Retinal pigment epithelial cell (primary cell): ENCODE results near the gene ANAPC15.
"Not testable (repeated sequence)": the region's sequence is repeated elsewhere in the genome, so short reads cannot be mapped to it uniquely, and the experiment has no call there.

Source experiments
- DNase-seq: peaks from one replicate; pipeline ENCODE4 v3.0.0-alpha.2; 2010; ENCODE audit warnings: low read depth
- H3K4me3 ChIP-seq: 2 replicates; pipeline ENCODE4 v1.5.1; 2011; ENCODE audit warnings: mild to moderate bottlenecking, low read length, control low read depth, moderate library complexity
- CTCF ChIP-seq: conservative IDR thresholded peaks from 2 replicates; pipeline ENCODE4 v1.5.1; 2011; ENCODE audit warnings: low read depth, low read length, control low read depth, inconsistent platforms

The ANAPC15 gene

GRCh38 chr11:72136684-72137262 lies 24.3 kb upstream of the ANAPC15 start:
- DNase-seq, result no peak
- TF ChIP-seq CTCF, result no peak
- H3K4me3 ChIP-seq, result no peak overlapping the region

GRCh38 chr11:72135891-72136683 lies 23.6 kb upstream of the ANAPC15 start:
- TF ChIP-seq CTCF, result no peak
- no peak for DNase-seq
- H3K4me3 ChIP-seq, result no peak overlapping the region

- DNase-seq, H3K4me3 ChIP-seq: not testable (repeated sequence)
Measured at GRCh38 chr11:72135473-72135872, 23.0 kb upstream of the ANAPC15 start, which contains the start of gene FOLR3. FOLR3 (plus strand) TSS chr11:72135725; CDS start chr11:72135953, 228 bp downstream.

- no peak overlapping the region for H3K4me3 ChIP-seq
- no peak for TF ChIP-seq CTCF
- no peak for DNase-seq
Measured at GRCh38 chr11:72132646-72133045, 20.2 kb upstream of the ANAPC15 start.

GRCh38 chr11:72129381-72129780 lies 16.9 kb upstream of the ANAPC15 start:
- DNase-seq, result no peak
- no peak overlapping the region for H3K4me3 ChIP-seq
- TF ChIP-seq CTCF, result no peak

GRCh38 chr11:72127923-72128322 lies 15.4 kb upstream of the ANAPC15 start:
- no peak overlapping the region for H3K4me3 ChIP-seq
- no peak for DNase-seq
- TF ChIP-seq CTCF, result no peak

GRCh38 chr11:72125956-72126355 lies 13.5 kb upstream of the ANAPC15 start:
- no peak for TF ChIP-seq CTCF
- DNase-seq, result no peak
- H3K4me3 ChIP-seq, result no peak overlapping the region
